Transverse colon (tissue), 4 donors: ENCODE results near the gene PDC.

Source experiments
- POLR2AphosphoS5 ChIP-seq, 3 donors: sonication (generic); formaldehyde crosslinking; IDR thresholded peaks; one replicate each; pipeline ENCODE4 v1.6.1; 2016; ENCODE audit warnings: antibody characterized with exemption in 3 of 3
- TF ChIP-seq, protein P1 (sequence below), 5 experiments: fragments of 200-600 bp in 3 of 5; fragments of 450-650 bp in 2 of 5; sonication (generic) in 3 of 5; IDR thresholded peaks; 1 replicate in 2 of 5; 2 replicates in 3 of 5; pipeline ENCODE4 v1.5.1; 2016 to 2017; ENCODE audit warnings: antibody characterized with exemption in 5 of 5, inconsistent platforms in 3 of 5, mild to moderate bottlenecking in 2 of 5, moderate library complexity in 1 of 5

DNA sequence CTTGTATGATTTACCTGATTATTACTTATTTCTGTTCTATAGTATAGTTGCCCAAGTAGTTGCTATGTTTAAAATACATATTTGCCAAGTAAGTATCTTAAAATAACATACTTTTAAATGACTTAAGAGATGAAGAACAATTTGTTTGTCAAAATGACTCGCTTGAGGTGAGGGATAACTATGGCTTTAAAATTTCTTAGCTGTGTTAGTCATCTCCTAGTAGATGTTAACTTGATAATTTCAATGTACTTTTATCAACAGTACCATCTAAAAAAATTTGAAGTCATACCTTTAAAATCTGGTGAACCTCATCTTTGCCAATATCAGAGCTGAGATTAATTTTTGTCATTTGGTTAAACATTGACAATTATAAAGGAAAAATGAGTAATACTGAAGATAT is 47.6 kb downstream of the PDC start:
- TF ChIP-seq, protein P1, sequence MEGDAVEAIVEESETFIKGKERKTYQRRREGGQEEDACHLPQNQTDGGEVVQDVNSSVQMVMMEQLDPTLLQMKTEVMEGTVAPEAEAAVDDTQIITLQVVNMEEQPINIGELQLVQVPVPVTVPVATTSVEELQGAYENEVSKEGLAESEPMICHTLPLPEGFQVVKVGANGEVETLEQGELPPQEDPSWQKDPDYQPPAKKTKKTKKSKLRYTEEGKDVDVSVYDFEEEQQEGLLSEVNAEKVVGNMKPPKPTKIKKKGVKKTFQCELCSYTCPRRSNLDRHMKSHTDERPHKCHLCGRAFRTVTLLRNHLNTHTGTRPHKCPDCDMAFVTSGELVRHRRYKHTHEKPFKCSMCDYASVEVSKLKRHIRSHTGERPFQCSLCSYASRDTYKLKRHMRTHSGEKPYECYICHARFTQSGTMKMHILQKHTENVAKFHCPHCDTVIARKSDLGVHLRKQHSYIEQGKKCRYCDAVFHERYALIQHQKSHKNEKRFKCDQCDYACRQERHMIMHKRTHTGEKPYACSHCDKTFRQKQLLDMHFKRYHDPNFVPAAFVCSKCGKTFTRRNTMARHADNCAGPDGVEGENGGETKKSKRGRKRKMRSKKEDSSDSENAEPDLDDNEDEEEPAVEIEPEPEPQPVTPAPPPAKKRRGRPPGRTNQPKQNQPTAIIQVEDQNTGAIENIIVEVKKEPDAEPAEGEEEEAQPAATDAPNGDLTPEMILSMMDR (IDR thresholded peaks at IDR 0.05): no peak
- no peak for TF ChIP-seq POLR2AphosphoS5 (IDR thresholded peaks at IDR 0.05)
